Eye (tissue), 1 donor: ENCODE results near the gene GDNF.
"Not testable (repeated sequence)": the region's sequence is repeated elsewhere in the genome, so short reads cannot be mapped to it uniquely, and the experiment has no call there.

Source experiments
- DNase-seq: peaks from one replicate; pipeline ENCODE4 v3.0.0-alpha.2; 2015

The GDNF gene, protein sequence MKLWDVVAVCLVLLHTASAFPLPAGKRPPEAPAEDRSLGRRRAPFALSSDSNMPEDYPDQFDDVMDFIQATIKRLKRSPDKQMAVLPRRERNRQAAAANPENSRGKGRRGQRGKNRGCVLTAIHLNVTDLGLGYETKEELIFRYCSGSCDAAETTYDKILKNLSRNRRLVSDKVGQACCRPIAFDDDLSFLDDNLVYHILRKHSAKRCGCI

DNA sequence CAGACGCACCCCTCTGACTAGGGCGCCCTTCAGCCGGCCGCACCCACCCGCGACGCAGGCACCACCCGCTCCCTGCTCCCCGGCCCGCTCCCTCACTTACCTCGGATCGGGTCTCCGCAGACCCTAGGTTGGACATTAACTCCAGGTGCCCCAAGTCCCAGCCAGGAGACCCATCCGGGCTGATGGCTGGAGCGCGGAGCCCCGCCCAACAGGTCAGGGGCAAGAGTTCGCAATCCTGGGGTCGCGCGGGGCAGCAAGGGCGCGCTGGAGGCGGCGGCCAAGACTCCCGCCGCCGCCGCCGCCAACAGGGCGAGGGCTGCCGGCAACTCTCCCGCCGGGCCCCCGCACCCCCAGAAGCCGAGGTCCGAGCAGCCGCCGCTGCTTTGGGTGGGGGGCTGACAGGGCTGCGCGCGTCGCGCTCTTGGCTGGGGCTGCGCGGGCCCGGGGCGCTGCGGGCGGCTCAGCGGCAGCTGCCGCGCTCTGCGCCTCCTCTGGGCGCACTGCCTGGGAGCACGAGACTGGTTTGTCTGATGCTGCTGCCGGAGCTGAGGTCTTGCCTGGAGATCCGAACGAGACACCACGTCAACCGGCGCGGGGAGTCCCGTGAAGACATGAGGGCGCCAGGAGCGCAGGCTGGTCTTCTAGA is at the start of gene GDNF:
Gene GDNF (minus strand): TSS at position 635 of the 646 bp plus-strand sequence. CDS start 5,245 bp downstream, outside the sequence.
- peak; percentile 83 for DNase-seq

DNA sequence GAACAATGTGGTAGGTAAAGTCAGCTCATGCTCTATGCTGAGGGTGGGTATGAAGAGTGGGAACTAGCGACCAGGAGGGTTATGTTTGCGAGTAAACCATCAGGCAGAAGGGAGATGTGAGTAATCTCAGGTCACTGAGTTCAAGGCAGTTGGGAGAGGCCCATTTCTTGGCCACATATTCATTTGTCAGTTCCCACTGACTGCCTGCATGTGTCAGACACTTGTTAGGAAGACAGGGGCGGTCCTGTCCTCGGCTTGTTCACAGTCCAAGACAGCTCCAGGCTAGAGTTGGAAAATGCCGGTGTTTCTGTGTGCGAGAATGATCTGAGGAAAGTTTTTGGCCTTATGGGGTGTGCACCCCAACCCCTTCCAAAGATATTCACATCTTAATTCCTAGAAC is 48.6 kb upstream of the GDNF start:
- DNase-seq, result no peak

DNA sequence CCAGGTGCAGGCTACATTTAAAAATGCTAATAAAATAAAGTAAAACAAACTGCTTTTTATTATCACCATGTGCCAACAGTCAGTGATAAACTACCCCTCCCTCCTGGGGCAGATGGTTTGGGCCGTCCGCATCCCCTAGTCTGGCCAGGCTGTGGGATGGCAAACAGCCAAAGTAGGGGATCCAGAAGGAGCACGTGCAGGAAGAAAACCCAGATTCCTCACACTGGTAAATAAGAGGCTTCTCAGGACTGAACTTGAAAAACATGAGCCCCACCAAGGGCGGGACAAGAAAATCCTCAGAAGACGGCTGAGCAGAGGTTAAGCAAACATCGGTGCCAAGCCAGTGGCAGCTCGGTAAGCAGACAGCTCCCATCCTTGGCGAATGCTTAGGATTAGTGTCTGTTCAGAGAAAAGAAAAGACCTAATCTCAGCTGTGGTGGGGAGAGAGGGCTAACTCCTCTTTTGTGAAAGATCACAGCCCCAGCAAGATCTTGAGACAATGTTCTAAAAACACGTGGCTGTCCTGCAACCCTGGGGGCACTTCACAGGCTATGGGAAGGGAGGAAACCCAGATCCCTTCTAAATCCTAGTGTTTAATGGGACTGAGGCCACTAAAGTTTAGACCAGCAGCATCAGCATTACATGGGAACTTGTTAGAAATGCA is 46.5 kb upstream of the GDNF start:
- DNase-seq, result peak; percentile 48

DNA sequence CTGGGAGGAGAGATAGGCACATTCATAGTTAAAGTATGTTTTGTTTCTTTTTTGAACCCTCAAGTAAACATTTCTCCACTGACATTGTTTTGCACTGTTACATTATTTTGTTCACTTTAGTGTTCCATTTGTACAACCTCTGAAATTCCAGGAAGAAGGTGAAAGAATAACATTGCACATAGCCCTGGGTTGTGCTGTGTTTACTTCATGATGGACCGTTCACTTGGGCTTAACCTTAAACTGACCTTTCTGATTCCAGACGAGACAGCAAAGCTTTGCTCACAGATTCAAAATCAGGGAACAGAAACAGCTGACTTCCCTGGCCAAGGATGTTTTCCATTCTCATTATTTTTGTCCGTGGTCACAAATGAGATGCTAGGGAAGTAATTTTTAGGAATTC is 42.8 kb upstream of the GDNF start:
- DNase-seq, result no peak

DNA sequence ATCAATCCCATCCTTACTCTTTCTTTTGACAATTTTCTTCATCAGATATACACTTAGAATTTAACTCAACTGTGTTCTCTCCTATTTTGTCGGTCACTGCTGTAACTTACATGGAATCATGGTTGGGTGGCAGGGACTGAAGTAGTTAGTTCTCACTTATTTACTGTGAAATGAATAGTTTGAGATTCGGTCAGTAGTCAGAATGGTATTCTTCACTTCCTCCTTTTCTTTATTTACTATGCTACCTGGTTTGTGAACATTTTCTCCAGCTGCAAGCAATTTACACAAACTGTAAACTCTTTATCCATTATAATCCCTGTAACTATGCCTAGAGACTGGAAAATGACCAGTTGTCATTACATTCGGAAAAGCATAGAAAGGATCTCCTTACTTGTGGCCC is 41.5 kb upstream of the GDNF start:
- DNase-seq, result no peak

DNA sequence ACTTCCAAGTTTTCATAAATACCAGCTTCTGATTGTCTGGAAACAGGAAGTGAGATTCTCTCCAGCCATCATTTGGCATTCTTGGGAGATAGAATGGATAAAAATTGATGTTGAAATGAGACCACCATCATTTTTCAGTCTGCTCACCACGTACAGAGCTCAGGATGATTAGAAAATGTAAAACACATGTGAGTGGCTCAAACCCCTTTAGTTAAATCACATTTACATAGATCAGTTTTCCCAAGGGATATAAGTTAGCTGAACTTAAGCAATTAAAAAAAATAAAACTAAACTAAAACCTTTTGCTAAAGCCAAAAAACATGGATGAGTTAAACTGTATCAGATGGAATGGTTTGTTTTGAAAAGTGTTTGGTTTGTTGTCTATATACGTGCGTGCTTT is 37.1 kb upstream of the GDNF start:
- DNase-seq, result peak; percentile 33

DNA sequence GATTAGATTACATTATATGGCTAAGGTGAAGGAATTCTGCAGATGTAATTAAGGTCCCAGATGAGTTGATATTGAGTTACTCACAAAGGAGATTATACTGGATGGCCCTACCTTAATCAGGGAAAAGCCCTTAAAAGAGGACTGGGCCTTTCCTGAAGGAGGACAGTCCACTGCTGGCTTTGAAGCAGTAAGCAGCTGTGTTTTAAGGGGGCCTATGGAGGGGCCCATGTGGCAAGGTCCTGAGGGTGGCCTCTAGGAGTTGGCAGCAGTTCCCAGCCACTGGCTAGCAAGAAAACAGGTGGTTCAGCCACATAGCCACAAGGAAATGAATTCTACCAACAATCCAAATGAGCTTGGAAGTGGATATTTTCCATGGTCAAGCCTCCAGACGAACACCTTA is 36.4 kb upstream of the GDNF start:
- DNase-seq, result no peak

DNA sequence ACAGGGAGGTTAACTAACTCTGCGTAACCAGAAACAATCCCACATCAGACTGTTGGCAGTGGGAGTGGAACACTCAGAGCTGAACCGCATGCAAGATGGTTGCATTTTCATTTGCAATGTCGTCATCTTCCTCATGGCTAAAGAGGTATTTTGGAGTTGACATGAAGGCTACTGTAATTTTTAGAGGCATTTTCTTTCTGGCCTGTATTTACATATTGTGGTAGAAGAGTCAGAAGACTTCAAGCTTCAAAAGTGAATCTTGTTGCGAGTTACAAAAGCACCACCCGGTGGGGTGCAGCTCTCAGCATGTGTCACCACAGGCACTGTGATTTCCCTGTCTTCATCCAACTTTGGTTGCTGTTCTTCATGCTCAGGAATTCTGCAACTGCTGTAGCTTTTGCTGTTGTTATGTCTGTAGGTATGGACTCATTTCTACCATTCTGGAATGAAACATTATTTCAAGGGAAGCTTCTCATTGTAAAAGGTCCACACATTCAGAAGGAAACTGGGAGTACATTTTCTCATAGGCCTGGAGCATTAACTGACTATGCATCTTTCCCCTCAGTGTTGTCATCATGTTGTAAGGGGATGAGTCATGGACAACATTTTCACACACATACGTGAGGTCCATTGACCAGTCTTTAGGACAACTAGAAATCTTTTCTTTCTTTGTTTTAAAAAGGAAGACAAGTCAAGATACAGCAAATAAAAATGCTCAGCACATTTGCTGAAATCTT is 35.4 kb upstream of the GDNF start:
- peak; percentile 24 for DNase-seq

DNA sequence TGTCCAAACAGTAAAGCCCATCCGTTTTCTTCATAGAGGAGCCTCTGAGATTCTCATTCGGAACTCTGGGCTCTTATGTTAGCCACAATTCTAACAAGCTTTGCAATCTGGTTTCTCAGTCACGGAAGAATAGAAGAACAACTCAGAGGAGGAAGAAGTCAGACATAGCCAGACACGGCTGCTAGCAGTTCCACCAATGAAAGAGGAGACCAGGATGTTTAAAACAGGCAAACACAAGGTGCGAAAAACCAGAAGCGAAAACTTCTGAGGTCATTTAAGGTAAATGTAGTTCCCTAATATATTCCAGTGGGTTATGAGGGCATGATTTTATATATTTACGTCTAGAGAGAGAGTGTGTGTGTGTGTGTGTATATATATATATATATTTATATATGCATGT is 34.1 kb upstream of the GDNF start:
- no peak for DNase-seq

DNA sequence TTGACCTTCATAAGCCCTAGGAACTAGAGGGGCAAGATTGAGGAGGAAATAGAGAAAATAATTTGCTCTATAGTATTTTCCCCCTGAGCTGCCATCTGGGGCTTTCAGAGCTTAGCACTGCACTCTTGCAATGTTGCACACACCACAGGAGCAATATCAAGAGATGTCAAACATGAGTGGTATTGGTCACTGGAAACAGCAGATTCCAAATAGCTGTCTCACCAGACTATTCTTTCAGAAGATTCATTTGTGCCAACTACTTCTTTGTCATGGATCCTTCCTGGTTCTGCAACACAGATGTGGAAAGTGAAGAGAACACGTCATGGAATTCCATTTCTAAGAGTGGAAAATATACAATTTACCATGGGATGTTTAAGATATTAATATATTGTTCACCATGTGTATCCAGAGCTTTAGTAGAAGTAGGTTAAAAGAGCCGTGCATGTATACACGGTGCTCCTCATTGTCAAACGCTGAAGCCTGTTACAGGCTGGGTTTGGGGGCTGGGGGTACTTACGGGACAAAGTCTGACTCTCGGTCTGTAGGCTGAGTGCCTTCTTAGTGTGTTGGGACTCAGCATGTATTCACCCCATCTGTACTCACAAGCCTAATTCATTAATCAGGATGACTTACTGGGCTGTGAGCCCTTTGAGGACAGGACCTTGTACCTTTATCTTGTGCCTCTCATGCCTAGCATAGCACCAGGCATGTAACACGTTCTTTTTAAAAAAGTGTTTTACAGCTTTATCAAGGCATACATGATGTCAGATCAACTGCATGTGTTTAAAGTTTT is 31.4 kb upstream of the GDNF start:
- DNase-seq, result peak; percentile 29

DNA sequence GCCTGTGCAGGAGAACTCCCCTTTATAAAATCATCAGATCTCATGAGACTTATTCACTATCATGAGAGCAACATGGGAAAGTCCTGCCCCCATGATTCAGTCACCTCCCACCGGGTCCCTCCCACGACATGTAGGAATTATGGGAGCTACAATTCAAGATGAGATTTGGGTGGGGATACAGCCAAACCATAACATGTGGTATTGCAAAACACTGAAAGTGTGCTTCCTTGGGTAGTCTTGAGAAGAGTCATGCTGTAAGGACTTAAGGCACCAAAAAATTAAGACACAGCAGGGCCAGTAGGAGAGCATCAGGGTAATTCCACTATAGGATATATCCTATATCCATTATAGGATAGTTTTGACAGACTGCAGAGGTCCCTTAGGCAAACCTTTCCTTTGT is 29.4 kb upstream of the GDNF start:
- no peak for DNase-seq

DNA sequence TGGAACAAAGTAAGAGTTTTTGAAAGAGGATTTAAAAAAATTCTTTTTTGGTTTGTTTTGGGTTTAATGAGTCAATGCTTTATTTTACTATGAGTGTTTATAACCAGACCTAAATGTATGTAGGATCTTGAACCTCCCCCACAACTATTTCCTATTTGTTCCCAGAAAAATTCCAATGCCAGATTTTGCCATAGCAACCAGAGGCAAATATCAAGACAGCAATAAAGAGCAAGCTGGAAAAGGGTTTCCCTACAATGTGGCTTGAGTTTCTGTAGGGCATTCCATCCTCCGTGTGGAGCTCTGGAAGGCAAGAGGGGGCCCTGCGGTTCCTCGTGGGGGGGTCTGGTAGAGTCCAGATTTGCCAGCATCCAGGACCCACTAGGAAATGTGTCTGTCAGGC is 27.8 kb upstream of the GDNF start:
- DNase-seq, result no peak

DNA sequence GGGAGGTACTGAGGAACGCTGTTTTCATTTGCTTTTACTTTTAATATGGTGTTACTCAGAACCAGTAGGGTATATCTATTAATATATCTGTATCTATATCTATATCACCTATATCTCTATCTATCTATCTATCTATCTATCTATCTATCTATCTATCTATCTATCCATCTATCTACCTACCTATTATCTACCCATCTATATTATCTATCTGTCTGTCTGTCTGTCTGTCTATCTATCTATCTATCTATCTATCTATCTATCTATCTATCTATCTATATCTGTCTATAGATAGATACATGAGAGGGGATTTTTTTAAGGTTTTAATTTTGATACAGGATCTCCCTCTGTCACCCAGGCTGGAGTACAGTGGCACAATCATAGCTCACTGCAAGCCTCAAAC is 23.1 kb upstream of the GDNF start:
- DNase-seq, result not testable (repeated sequence)

DNA sequence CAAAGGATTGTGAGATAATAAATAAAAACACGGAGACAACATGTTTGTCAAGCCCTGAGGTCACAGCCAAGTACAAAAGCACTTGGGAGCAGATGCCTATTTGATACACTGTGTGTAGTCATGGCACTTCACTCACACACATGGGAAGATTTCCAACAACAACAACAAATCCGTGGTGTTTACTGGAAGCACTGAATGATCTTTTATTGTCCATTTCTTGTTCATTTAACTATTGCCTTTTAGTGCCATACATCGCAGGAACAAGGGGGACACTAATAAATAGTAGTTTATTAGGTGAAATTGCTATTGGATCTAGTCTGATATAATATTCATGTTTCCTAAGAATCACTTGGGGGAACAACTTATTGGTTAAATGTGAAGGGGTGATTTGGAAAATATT is 20.4 kb upstream of the GDNF start:
- no peak for DNase-seq

DNA sequence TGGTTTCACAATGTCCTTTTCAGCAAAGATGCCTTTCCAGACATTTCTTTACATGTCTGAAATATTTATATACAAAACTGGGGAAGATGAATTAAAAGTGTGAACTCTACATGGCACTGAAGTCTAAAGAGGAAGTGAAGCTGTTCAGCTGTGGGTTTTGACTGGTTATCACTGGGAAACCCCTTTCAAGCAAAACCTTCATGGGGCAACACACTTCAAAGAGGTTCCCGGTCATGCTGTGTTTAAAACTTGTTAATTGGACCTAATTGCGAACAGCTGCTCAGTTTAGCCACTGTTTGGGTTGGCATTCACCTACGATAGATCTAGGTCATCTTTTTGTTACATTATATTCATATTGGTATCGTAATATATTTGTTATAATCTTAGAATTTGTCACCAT is 20.0 kb upstream of the GDNF start:
- DNase-seq, result no peak

DNA sequence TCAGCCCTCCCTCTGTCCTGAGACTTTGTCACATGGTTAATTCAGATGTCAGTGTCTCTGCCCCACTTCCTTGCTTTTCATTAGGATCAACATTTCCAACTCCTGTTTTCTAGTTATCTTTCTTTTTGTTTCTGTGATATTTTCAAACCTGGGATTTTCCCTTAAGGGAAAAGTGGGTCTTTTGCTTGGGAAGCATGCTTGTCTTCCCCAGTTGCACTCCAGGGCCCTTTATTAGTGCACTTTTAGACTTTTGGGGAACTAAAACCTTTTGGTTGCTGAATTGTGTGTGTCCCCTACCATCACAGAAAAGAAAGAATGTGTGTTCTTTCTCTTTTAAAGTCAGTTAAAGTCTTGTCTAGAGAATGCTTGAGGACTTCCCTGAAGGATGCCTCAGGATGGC is 18.4 kb upstream of the GDNF start:
- no peak for DNase-seq

DNA sequence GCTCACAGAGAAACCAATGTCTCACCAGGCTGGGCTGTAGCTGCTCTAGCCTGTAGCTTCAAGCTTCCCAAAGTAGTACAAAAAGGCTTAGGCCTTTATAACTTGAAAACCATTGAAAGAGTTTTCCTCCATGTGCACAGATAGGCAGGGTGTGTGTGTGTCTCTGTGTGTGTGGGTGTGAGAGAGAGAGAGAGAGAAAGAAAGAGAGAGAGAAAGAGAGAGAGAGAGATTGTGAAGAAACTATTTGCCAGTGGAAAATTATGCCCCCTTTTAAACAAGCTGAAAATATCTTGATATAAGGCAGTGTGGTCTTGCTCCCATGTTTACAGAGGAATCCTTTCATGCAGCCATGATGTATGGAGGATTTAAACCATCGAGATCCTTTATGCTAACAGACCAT is 17.9 kb upstream of the GDNF start:
- no peak for DNase-seq

DNA sequence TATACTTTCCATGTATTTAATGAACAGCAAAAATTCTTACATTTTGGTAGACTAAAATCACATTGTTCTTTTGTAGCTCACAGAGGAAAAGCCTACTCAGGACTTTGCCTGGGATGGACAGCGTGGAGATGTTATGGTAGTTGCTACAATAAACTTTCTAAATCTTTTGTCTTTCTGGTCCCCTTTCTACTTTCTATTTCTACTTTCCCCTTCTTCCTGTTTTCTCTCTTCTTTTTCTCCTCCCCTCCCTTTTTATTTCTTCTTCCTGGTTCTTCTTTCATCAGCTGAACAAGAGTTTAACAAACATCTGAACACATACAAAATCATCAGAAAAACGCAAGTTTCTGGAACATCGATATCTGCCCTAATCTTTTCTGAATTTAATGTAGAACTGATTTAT is 15.6 kb upstream of the GDNF start:
- DNase-seq, result no peak

DNA sequence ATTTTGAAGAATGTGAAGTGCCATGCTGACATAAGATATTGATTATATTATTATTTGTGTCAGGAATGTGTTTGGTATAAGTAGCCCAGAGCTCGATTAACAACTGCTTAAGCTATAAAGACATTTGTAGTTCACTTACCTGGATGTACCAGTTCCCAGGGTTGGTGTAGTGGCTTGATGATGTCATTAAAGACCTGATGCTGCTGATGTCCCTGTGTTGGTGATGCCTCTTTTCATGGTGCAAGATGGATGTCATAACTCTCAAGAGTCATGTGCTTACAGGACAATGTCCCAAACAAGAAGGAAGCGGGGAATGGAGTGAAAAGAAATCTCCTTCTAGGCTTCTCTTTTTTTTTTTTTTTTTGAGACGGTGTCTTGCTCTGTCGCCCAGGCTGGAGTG is 11.5 kb upstream of the GDNF start:
- DNase-seq, result no peak

DNA sequence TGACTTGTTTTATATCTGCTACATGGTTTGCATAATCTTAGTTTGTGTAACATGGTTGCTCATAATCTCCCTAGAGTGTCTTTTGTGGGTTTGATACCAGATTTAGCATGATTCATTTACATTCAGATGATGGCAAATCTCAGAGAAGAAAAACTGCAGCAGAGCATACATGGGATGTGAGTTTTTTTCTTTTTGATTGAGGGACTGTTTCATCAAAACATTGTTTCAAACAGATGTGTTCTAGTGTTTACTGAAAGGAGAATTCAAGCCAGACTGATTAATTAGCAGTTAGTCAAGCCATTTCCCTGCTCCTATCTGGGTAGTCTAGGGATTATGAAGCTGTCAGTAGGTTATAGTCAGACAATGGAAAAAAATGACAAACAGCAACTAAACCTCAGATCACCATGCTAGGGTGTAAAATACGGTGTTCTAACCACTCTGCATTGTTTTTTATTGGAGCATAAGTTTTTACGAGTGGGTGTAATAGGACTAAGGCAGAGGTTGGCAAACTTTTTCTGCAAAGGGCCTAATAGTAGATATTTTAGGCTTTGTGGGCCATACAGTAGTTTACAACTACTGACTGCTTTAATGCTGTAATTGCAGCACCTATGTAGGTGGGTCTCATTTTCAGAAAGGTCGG is 10.5 kb upstream of the GDNF start:
- no peak for DNase-seq

DNA sequence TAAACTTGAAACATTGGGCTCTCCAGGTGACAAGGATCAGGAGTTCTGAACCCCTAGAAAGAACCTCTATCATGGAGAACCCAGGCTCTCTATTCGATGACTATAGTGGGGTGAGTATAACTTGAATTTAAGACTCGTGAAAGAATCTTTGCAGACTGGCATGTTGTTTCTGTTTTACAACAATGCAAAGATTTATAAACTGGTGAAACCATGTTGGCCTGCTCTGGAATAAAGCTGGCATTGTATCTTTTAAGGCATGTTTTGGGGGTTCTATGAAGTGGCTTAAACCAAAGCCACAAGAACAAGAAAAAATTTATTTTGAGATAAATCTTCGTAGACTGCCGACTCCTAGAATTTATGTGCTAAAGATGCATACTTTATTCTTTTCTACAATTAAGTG is 9.8 kb upstream of the GDNF start:
- no peak for DNase-seq

DNA sequence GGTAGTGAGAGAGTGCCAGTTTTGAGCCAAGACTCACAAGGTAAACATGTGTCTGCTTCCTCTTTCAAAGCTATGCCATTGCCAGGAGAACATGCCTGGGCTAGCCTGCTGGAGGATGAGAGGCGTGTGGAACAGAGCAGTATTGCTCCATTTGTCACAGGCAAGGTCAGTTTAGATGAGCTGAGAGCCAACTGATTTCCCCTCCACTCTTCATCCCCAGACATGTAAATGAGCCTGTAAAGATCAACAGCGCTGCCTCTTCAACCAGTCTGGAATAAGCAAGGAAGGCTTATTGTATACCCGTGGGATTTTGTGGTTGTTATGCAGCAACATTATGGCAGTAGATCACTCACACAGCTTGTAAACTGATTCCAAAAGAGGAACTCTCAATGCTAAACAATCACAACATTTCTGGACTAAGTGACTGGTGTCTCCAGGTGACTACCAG is 8.2 kb upstream of the GDNF start:
- no peak for DNase-seq
